HG03342 (cell line): ENCODE measurements around the gene ANKUB1.

ENCODE experiments used
- ATAC-seq: cut with Tn5 transposase; IDR thresholded peaks from one replicate; pipeline ENCODE4 v1.9.1; 2021; ENCODE audit warnings: mild to moderate bottlenecking, moderate library complexity; ENCODE audit not compliant: unreplicated experiment

ANKUB1 gene

GRCh38 chr3:149713730-149714654, 78.4 kb downstream of the ANKUB1 start:
- no peak for ATAC-seq
